ENCODE results near the gene SRD5A1. TPM values are rescaled to one million over a fixed set of nuclear protein-coding genes. Genes with fewer than 3 reads are reported as not detected.

The SRD5A1 gene
- total RNA-seq, 1 experiment from 2014 or later, result 30.4 TPM

GRCh38 chr5:6623228-6623627, 10.0 kb upstream of the SRD5A1 start:
- Histone ChIP-seq H3K4me3 (ENCODE audit: low read depth in 2 of 2, low read length in 2 of 2) (no peak overlapping the region), H3K4me1 (ENCODE audit: control insufficient read depth, insufficient read depth, low read length) (0 out of 2 replicates have a peak, but pooled peaks cover 2% of the 10 kb centered on the region), H3K27me3 (ENCODE audit: control insufficient read depth, insufficient read depth, low read length) (no peaks in the 10 kb centered on the region), H3K9me3 (ENCODE audit: control insufficient read depth, insufficient read depth, low read depth, low read length) (no peaks in the 10 kb centered on the region), H3K36me3 (ENCODE audit: control insufficient read depth, insufficient read depth, low read length) (peaks cover 77% of the 10 kb centered on the region), H3K27ac (ENCODE audit: low read length) (no peak overlapping the region)
- TF ChIP-seq POLR2AphosphoS5 (IDR thresholded peaks at IDR 0.05; ENCODE audit: low read depth, low read length) (no peak), REST (IDR thresholded peaks at IDR 0.05; ENCODE audit: insufficient read depth in 1 of 2, low read depth in 2 of 2, low read length in 1 of 2) (no peak), CTCF (IDR thresholded peaks at IDR 0.05) (no peak), TCF7L2 (IDR thresholded peaks at IDR 0.05; ENCODE audit: low read depth, low read length) (no peak), SIN3A (IDR thresholded peaks at IDR 0.05; ENCODE audit: borderline replicate concordance, insufficient read depth, low read depth, low read length) (no peak)
- intact Hi-C loops (cut with micrococcal nuclease; ENCODE audit: unreplicated experiment) (no loop called here), in situ Hi-C loops (cut with HindIII; ENCODE audit: low pct_unique_long_range_greater_than_20kb, low sequenced_read_pairs) (no loop called here)
- DNase-seq (ENCODE audit: low read depth, low spot score), result no peak
- CTCF ChIA-PET, result interaction anchor here (0.6 kb wide), 1 partner anchor 1265 kb away, joined by 3 read pairs; no protein-coding TSS in a partner anchor
- ATAC-seq, result no peak
- POLR2A ChIA-PET, result interaction anchor here (0.7 kb wide), 2 partner anchors 56 to 733 kb away, joined by 4 to 9 read pairs; no protein-coding TSS in a partner anchor
- no TSS peak for BruUV-seq (replicated peaks)

DNA sequence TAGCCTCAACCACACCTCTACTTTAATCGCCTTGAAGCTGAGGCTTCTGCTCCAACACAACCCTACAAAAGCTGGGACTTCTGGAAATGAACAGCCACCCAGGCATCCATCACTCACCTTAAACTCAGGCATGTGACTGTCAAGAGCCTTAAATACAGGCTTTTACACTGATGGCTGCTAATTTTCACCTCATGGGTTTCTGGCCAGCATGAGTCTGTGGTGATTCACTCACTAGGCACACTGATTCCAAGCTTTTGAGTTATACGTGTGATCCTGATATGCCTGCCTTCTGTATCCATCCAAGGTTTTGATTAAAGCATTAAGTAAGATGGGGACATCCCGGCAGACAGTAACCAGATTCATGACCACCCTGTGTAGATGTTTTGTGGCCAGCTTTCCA, 9.3 kb upstream of the SRD5A1 start:
- ChIA-PET POLR2A (no interaction called here), CTCF (no interaction called here)
- in situ Hi-C loops (cut with HindIII; ENCODE audit: low pct_unique_long_range_greater_than_20kb, low sequenced_read_pairs) (no loop called here), intact Hi-C loops (cut with micrococcal nuclease; ENCODE audit: unreplicated experiment) (no loop called here)
- BruUV-seq (replicated peaks), result no TSS peak
- no peak overlapping the region for H3K4me3 ChIP-seq (ENCODE audit: low read depth in 2 of 2, low read length in 2 of 2)
- DNase-seq (ENCODE audit: low read depth, low spot score), result no peak
- TF ChIP-seq SIN3A (IDR thresholded peaks at IDR 0.05; ENCODE audit: borderline replicate concordance, insufficient read depth, low read depth, low read length), result no peak
- no peak for TF ChIP-seq TCF7L2 (IDR thresholded peaks at IDR 0.05; ENCODE audit: low read depth, low read length)
- no peak for TF ChIP-seq REST (IDR thresholded peaks at IDR 0.05; ENCODE audit: insufficient read depth in 1 of 2, low read depth in 2 of 2, low read length in 1 of 2)
- TF ChIP-seq CTCF (IDR thresholded peaks at IDR 0.05), result no peak
- TF ChIP-seq POLR2AphosphoS5 (IDR thresholded peaks at IDR 0.05; ENCODE audit: low read depth, low read length), result no peak
- 0 out of 2 replicates have a peak, but pooled peaks cover 2% of the 10 kb centered on the region for H3K4me1 ChIP-seq (ENCODE audit: control insufficient read depth, insufficient read depth, low read length)
- no peaks in the 10 kb centered on the region for H3K9me3 ChIP-seq (ENCODE audit: control insufficient read depth, insufficient read depth, low read depth, low read length)
- peaks cover 75% of the 10 kb centered on the region for H3K36me3 ChIP-seq (ENCODE audit: control insufficient read depth, insufficient read depth, low read length)
- H3K27me3 ChIP-seq (ENCODE audit: control insufficient read depth, insufficient read depth, low read length), result no peaks in the 10 kb centered on the region
- ATAC-seq, result no peak
- no peak overlapping the region for H3K27ac ChIP-seq (ENCODE audit: low read length)

All from Panc1 (cell line).